ENCODE results near the gene HNRNPLL. TPM values are rescaled to one million over a fixed set of nuclear protein-coding genes. Genes with fewer than 3 reads are reported as not detected.

Gene HNRNPLL
- total RNA-seq, 3 donors from 2014 or later (not counting 1 experiment from before 2014, with no cell fraction given), result 7.3 to 18.4 (median 8.8) TPM

- H3K27ac Mint-ChIP-seq, result no peak overlapping the region
- Histone ChIP-seq H3K36me3 (ENCODE audit: control insufficient read depth, insufficient read depth, low read length) (peaks cover 8% of the 10 kb centered on the region), H3K9me3 (ENCODE audit: control insufficient read depth, insufficient read depth, low read length) (no peaks in the 10 kb centered on the region), H3K4me1 (ENCODE audit: control insufficient read depth, insufficient read depth, low read length) (no peaks in the 10 kb centered on the region), H3K4me3 (ENCODE audit: low read length) (no peak overlapping the region), H3K27ac (ENCODE audit: low read length) (no peak overlapping the region), H3K27me3 (ENCODE audit: control insufficient read depth, insufficient read depth, low read length) (no peaks in the 10 kb centered on the region)
- H3K36me3 Mint-ChIP-seq, result no peaks in the 10 kb centered on the region
- no peaks in the 10 kb centered on the region for H3K27me3 Mint-ChIP-seq (ENCODE audit: low read depth in 2 of 2)
- DNase-seq (no peak), ATAC-seq (no peak)
- no peak overlapping the region for H3K4me3 Mint-ChIP-seq
- no peaks in the 10 kb centered on the region for H3K4me1 Mint-ChIP-seq
- intact Hi-C loops (cut with micrococcal nuclease), result loop anchor here (10.0 kb wide), 1 partner anchor 230 kb away; no protein-coding TSS in a partner anchor
- no CpG with 5 or more reads among the region's 1 CpG for WGBS (ENCODE audit: insufficient coverage)
- no peaks in the 10 kb centered on the region for H3K9me3 Mint-ChIP-seq
- no peak for TF ChIP-seq CTCF (IDR thresholded peaks at IDR 0.05)
Observed at GRCh38 chr2:38584881-38585280, 17.8 kb downstream of the HNRNPLL start.

- no peak for TF ChIP-seq CTCF (IDR thresholded peaks at IDR 0.05)
- intact Hi-C loops (cut with micrococcal nuclease), result loop anchor here (10.0 kb wide), 1 partner anchor 231 kb away; no protein-coding TSS in a partner anchor
- Histone ChIP-seq H3K4me3 (ENCODE audit: low read length) (no peak overlapping the region), H3K9me3 (ENCODE audit: control insufficient read depth, insufficient read depth, low read length) (no peaks in the 10 kb centered on the region), H3K4me1 (ENCODE audit: control insufficient read depth, insufficient read depth, low read length) (no peaks in the 10 kb centered on the region), H3K27me3 (ENCODE audit: control insufficient read depth, insufficient read depth, low read length) (no peaks in the 10 kb centered on the region), H3K27ac (ENCODE audit: low read length) (no peak overlapping the region), H3K36me3 (ENCODE audit: control insufficient read depth, insufficient read depth, low read length) (peaks cover 8% of the 10 kb centered on the region)
- no peak overlapping the region for H3K4me3 Mint-ChIP-seq
- H3K9me3 Mint-ChIP-seq, result no peaks in the 10 kb centered on the region
- ATAC-seq, result no peak
- H3K27me3 Mint-ChIP-seq (ENCODE audit: low read depth in 2 of 2), result no peaks in the 10 kb centered on the region
- no peaks in the 10 kb centered on the region for H3K36me3 Mint-ChIP-seq
- H3K4me1 Mint-ChIP-seq, result no peaks in the 10 kb centered on the region
- WGBS (ENCODE audit: insufficient coverage), result 92% methylated on average over 5 of the region's 5 CpGs
- no peak for DNase-seq
- H3K27ac Mint-ChIP-seq, result no peak overlapping the region
Observed at GRCh38 chr2:38583994-38584393, 18.7 kb downstream of the HNRNPLL start.

- Histone ChIP-seq H3K4me3 (ENCODE audit: low read length) (no peak overlapping the region), H3K4me1 (ENCODE audit: control insufficient read depth, insufficient read depth, low read length) (no peaks in the 10 kb centered on the region), H3K27me3 (ENCODE audit: control insufficient read depth, insufficient read depth, low read length) (no peaks in the 10 kb centered on the region), H3K9me3 (ENCODE audit: control insufficient read depth, insufficient read depth, low read length) (no peaks in the 10 kb centered on the region), H3K36me3 (ENCODE audit: control insufficient read depth, insufficient read depth, low read length) (peaks cover 8% of the 10 kb centered on the region), H3K27ac (ENCODE audit: low read length) (no peak overlapping the region)
- no peak for TF ChIP-seq CTCF (IDR thresholded peaks at IDR 0.05)
- WGBS (ENCODE audit: insufficient coverage), result 83% methylated on average over 1 of the region's 3 CpGs
- Mint-ChIP-seq H3K27ac (no peak overlapping the region), H3K4me1 (no peaks in the 10 kb centered on the region), H3K36me3 (no peaks in the 10 kb centered on the region), H3K4me3 (no peak overlapping the region), H3K27me3 (ENCODE audit: low read depth in 2 of 2) (no peaks in the 10 kb centered on the region), H3K9me3 (no peaks in the 10 kb centered on the region)
- DNase-seq (no peak), ATAC-seq (no peak)
- intact Hi-C loops (cut with micrococcal nuclease), result loop anchor here (10.0 kb wide), 1 partner anchor 231 kb away; no protein-coding TSS in a partner anchor
Observed at GRCh38 chr2:38583524-38583923, 19.2 kb downstream of the HNRNPLL start.
